NCI-H2029 (cell line): Measurements from ENCODE around the gene NOXA1.
A peak's percentile ranks its signal among the peaks of the same experiment; 100 is the strongest.

Experiments
- DNase-seq: peaks from one replicate; lab custom pipeline; 2025; lab: John Stamatoyannopoulos, UW

NOXA1 gene

GRCh38 chr9:137387114-137387890, 35.9 kb upstream of the NOXA1 start:
- DNase-seq: peak; percentile 10

DNA sequence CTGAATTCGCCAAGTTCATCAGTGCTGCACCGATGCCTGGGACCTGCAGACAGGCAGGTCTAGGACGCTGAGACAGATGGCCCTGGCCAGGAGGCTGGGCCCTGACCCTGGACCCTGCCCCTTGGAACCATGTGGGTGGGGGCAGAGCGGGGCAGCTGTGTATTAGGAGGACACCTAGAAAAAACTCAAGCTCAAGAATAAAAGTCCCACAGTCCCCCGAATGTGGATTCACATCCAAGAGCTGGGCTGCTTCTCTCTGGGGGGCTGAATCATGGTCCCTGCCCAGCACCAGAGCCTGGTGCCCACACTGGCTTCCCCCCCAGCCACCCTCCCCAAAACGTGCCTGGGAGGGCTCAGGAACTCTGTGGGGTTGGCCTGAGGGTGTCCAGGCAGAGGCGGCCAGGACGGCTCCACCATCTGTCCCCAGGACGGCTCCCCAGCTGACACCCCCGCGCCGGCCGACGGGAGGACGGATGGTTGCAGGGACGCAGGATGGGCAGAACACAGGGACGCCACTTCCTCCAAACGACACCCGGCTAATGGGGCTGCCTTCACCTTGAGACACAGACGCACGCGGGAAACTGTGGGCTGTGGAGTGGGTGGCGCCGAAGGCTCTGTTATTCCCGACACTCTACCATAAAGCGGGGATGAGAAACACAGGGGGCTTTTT, 35.2 kb upstream of the NOXA1 start:
- DNase-seq: no peak

GRCh38 chr9:137388589-137389427, 34.4 kb upstream of the NOXA1 start:
- no peak for DNase-seq

GRCh38 chr9:137389428-137389746, 33.8 kb upstream of the NOXA1 start:
- DNase-seq: no peak

DNA sequence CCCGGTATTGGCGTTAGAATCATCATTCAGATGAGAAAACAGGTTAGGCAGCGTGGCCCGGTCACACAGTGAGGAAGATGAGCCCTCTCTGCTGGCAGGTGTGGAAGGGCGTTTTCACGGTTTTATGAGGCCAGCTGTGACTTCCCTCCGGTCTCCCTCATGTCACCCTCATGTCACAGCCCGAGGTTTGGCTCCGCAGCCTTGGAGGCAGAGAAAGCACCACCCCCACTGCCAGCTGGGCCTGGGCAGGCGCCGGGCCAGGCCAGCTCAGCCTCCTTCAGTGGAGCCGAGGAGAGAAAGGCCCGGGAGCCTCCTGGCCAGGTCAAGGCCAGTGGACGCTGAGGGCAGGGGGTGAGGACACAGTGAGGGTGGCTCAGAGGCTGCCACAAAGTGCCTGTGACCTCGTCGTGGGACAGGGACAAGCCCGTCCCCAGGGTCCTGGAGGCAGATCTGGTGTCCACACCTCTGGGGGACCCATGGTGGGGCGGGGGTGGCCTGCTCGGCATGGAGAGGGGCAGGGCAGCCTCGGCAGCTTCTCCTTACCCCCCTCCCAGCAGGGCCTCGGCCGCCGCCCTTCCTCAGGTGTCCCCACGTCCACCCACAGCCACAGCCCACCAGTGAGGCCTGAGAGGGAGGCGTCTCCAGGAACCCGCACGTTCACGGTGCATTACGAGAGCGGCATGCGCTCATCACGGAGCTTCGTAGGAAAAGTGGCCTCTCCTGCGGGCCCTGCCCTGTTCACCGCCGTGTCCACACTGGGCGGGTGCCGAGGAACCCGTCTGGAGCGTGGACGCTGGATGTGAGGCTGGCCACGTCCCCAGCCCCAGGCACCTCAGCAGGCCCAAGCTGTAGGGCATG, 32.4 kb upstream of the NOXA1 start:
- DNase-seq: peak; percentile 59

DNA sequence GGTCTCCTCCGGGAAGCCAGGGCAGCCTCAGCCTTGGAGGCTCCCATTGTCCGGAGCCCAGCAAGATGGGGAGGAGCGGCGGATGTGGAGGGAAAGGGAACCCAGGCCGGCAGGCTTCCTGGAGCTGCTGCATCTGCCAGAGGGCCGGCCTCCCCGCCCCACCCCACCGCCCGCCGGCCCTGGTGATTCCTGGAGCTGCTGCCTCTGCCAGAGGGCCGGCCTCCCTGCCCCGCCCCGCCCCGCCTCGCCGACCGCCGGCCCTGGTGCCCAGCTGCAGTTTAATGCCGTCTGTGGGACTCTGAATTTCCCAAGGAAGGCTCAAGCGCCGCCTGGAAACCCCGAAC, 31.8 kb upstream of the NOXA1 start:
- no peak for DNase-seq

DNA sequence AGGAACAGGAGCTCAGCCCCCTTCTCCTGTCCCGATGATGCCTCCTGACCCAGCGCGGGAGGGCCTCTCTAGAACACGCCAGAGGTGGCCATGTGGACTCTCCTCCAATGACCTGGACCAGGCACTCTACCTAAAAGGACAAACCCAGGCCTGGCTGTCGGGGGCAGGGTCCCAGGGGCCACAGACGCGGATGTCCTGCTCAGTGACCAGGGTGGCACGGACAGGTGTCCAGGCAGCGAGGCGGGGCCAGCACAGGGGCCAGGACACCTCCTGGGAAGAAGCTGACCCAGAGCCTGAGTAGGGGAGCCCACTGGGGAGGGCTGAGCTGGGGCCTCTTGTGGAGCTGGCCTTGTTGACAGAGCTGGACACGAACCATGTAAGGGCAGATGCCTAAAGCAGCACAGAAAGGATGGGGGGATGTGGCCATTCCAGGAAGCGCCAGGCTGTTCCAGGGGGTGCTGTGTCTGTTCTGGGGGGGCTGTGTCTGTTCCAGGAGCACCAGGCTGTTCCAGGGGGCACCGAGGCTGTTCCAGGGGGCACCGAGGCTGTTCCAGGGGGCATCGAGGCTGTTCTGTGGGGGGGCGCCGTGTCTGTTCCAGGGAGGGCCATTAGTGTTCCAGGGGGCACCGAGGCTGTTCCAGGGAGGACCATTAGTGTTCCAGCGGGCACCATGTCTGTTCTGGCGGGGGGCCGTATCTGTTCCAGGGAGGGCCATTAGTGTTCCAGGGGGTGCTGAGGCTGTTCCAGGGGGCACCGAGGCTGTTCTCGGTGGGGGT, 30.8 kb upstream of the NOXA1 start:
- no peak for DNase-seq

- DNase-seq: no peak
Measured at GRCh38 chr9:137393176-137394150, 29.7 kb upstream of the NOXA1 start.

- no peak for DNase-seq
Measured at GRCh38 chr9:137394866-137395665, 28.1 kb upstream of the NOXA1 start.

DNA sequence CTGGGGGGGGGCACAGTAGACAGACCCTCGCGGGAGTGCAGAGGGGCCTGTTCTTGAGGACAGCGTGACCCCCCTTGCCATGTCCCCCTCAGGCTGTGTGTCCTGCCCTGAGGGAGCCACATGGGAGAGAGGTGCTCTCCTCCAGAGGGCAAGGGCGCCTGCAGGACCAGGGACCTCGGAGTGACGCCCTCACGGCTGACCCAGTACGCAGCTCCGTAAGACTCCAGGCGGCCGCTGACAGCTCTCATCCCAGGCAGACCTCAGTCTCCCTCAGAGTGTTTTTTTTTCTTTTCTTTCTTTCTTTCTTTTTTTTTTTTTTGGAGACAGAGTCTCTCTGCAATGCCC, 27.6 kb upstream of the NOXA1 start:
- DNase-seq: no peak

GRCh38 chr9:137396227-137396626, 27.0 kb upstream of the NOXA1 start:
- no peak for DNase-seq

GRCh38 chr9:137396634-137397367, 26.4 kb upstream of the NOXA1 start:
- DNase-seq: no peak

DNA sequence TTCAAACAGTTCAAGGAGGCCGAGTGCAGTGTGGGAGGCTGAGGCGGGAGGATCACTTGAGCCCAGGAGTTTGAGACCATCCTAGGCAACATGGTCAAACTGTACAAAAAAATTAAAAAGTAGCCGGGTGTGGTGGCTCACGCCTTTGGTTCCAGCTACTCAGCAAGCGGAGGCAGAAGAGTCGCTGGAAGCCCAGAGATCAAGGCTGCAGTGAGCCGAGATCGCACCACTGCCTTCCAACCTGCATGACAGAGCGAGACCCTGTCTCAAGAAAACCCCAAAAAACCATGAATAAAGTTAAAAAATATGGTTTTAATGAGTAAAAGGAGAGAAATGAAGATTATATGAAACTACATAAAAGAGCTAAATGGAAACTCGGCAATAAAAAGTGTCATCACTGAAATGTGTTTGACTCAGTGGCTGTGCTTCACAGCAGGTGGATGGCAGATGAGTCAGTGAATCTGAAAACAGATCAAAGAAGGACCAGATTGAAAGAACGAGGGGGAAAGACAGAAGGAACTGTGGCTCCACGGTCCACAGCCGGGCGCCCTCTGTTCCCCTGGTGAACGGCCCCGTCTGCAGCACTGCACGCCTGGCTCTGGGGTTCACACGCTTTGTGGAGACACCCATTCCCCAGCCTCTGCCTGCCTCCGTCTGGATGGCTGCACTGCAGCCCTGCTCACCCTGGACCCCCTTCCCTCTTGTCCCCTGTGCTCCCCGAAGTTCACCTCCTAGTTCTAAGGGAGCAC, 25.3 kb upstream of the NOXA1 start:
- no peak for DNase-seq

- no peak for DNase-seq
Measured at GRCh38 chr9:137398561-137399468, 24.4 kb upstream of the NOXA1 start.

GRCh38 chr9:137402746-137403145, 20.4 kb upstream of the NOXA1 start:
- no peak for DNase-seq

- DNase-seq: no peak
Measured at GRCh38 chr9:137403269-137403668, 19.9 kb upstream of the NOXA1 start.
